ENCODE measurements around the gene GLUD1. TPM values are rescaled to one million over a fixed set of nuclear protein-coding genes. Genes with fewer than 3 reads are reported as not detected.

Gene GLUD1
- total and polyA plus RNA-seq, 2 experiments from 2014 or later = 81.8 to 193 TPM

- H3K36me3 ChIP-seq = peaks cover 22% of the 10 kb centered on the region
- DNase-seq (ENCODE audit: low read depth in 1 of 2, low spot score in 1 of 2) = no peak
- no peak for TF ChIP-seq CTCF (IDR thresholded peaks at IDR 0.05; ENCODE audit: low read depth, low read length)
- no peak overlapping the region for H3K27ac ChIP-seq
- no peaks in the 10 kb centered on the region for H3K9me3 ChIP-seq (ENCODE audit: low read depth)
- no peaks in the 10 kb centered on the region for H3K27me3 ChIP-seq
- peaks cover 14% of the 10 kb centered on the region for H3K4me1 ChIP-seq (ENCODE audit: low read depth)
- H3K4me3 ChIP-seq = no peak overlapping the region
Measured at GRCh38 chr10:87066178-87066577, 28.5 kb downstream of the GLUD1 start.

- TF ChIP-seq CTCF (IDR thresholded peaks at IDR 0.05; ENCODE audit: low read depth, low read length) = no peak
- peaks cover 14% of the 10 kb centered on the region for H3K4me1 ChIP-seq (ENCODE audit: low read depth)
- no peaks in the 10 kb centered on the region for H3K9me3 ChIP-seq (ENCODE audit: low read depth)
- H3K36me3 ChIP-seq = peaks cover 34% of the 10 kb centered on the region
- H3K27ac ChIP-seq = no peak overlapping the region
- no peak for DNase-seq (ENCODE audit: low read depth in 1 of 2, low spot score in 1 of 2)
- H3K4me3 ChIP-seq = no peak overlapping the region
- H3K27me3 ChIP-seq = no peaks in the 10 kb centered on the region
Measured at GRCh38 chr10:87064651-87065050, 30.0 kb downstream of the GLUD1 start.

GRCh38 chr10:87060280-87060928 is 34.2 kb downstream of the GLUD1 start:
- H3K4me3 ChIP-seq = no peak overlapping the region
- no peaks in the 10 kb centered on the region for H3K9me3 ChIP-seq (ENCODE audit: low read depth)
- H3K4me1 ChIP-seq (ENCODE audit: low read depth) = peaks cover 2% of the 10 kb centered on the region
- no peak for DNase-seq (ENCODE audit: low read depth in 1 of 2, low spot score in 1 of 2)
- H3K27me3 ChIP-seq = no peaks in the 10 kb centered on the region
- peaks cover 56% of the 10 kb centered on the region for H3K36me3 ChIP-seq
- TF ChIP-seq CTCF (IDR thresholded peaks at IDR 0.05; ENCODE audit: low read depth, low read length) = no peak
- no peak overlapping the region for H3K27ac ChIP-seq

GRCh38 chr10:87059401-87059800 is 35.2 kb downstream of the GLUD1 start:
- H3K36me3 ChIP-seq = peaks cover 56% of the 10 kb centered on the region
- no peak overlapping the region for H3K4me3 ChIP-seq
- no peak for TF ChIP-seq CTCF (IDR thresholded peaks at IDR 0.05; ENCODE audit: low read depth, low read length)
- no peaks in the 10 kb centered on the region for H3K9me3 ChIP-seq (ENCODE audit: low read depth)
- H3K4me1 ChIP-seq (ENCODE audit: low read depth) = peaks cover 12% of the 10 kb centered on the region
- no peak for DNase-seq (ENCODE audit: low read depth in 1 of 2, low spot score in 1 of 2)
- H3K27me3 ChIP-seq = no peaks in the 10 kb centered on the region
- no peak overlapping the region for H3K27ac ChIP-seq

GRCh38 chr10:87058171-87058570 is 36.5 kb downstream of the GLUD1 start:
- H3K4me1 ChIP-seq (ENCODE audit: low read depth) = peaks cover 14% of the 10 kb centered on the region
- H3K4me3 ChIP-seq = no peak overlapping the region
- peaks cover 54% of the 10 kb centered on the region for H3K36me3 ChIP-seq
- no peak for DNase-seq (ENCODE audit: low read depth in 1 of 2, low spot score in 1 of 2)
- no peak overlapping the region for H3K27ac ChIP-seq
- TF ChIP-seq CTCF (IDR thresholded peaks at IDR 0.05; ENCODE audit: low read depth, low read length) = no peak
- H3K9me3 ChIP-seq (ENCODE audit: low read depth) = no peaks in the 10 kb centered on the region
- H3K27me3 ChIP-seq = no peaks in the 10 kb centered on the region
